MCF 10A (cell line): Measurements from ENCODE around the gene CDH11. TPM values are rescaled to one million over a fixed set of nuclear protein-coding genes. Genes with fewer than 3 reads are reported as not detected.

Experiments
- BruUV-seq: library from RNA; stranded (reverse); fragments of 400-500 nt; replicated peaks from 2 replicates; lab custom pipeline; 2021; lab: Mats Ljungman, UMichigan
- CTCF ChIA-PET: fragments of 300-600 bp; sonication (Branson Sonifier 250); formaldehyde crosslinking; extraction: SDS; loops from one replicate; lab custom pipeline; 2021; ENCODE audit warnings: antibody characterized with exemption, inconsistent platforms; lab: Yijun Ruan, JAX
- POLR2A ChIA-PET: fragments of 300-600, 350-650 bp; sonication (Branson Sonifier 250); formaldehyde crosslinking; extraction: SDS; loops from one replicate; lab custom pipeline; 2020; ENCODE audit warnings: antibody characterized with exemption, inconsistent platforms; lab: Yijun Ruan, JAX
- DNase-seq: peaks from one replicate; pipeline ENCODE4 v3.0.0-alpha.2; 2018; ENCODE audit not compliant: unreplicated experiment
- H3K27ac Mint-ChIP-seq: one replicate; pipeline ENCODE4 v1.8.0; 2022; ENCODE audit warnings: mild to moderate bottlenecking, low read depth, mixed read lengths; ENCODE audit not compliant: unreplicated experiment
- H3K27me3 Mint-ChIP-seq: one replicate; pipeline ENCODE4 v1.8.0; 2022; ENCODE audit warnings: mixed read lengths; ENCODE audit not compliant: insufficient read depth, unreplicated experiment
- H3K36me3 Mint-ChIP-seq: one replicate; pipeline ENCODE4 v1.8.0; 2022; ENCODE audit warnings: mild to moderate bottlenecking, moderate library complexity, mixed read lengths; ENCODE audit not compliant: insufficient read depth, unreplicated experiment
- H3K4me1 Mint-ChIP-seq: one replicate; pipeline ENCODE4 v1.8.0; 2022; ENCODE audit warnings: mixed read lengths; ENCODE audit not compliant: insufficient read depth, unreplicated experiment
- H3K4me3 Mint-ChIP-seq: one replicate; pipeline ENCODE4 v1.8.0; 2022; ENCODE audit warnings: mild to moderate bottlenecking, moderate library complexity, mixed read lengths; ENCODE audit not compliant: unreplicated experiment
- H3K9me3 Mint-ChIP-seq: one replicate; pipeline ENCODE4 v1.8.0; 2022; ENCODE audit warnings: mixed read lengths; ENCODE audit not compliant: unreplicated experiment
- intact Hi-C: fragments of 100-400 bp; cut with micrococcal nuclease; formaldehyde crosslinking; loops from 2 replicates; pipeline ENCODE4 v1.14.1; 2022
- total RNA-seq: library from RNA; stranded (reverse); gene quantifications from 2 replicates; pipeline ENCODE4 v1.2.3, GENCODE V29; 2022
- TF ChIP-seq, protein P1 (sequence below): fragments of 200-600 bp; IDR thresholded peaks from one replicate; pipeline ENCODE4 v1.8.0; 2022; ENCODE audit warnings: antibody characterized with exemption, mild to moderate bottlenecking; ENCODE audit not compliant: unreplicated experiment

The CDH11 gene
- total RNA-seq, 1 experiment from 2014 or later = 0.33 TPM

DNA sequence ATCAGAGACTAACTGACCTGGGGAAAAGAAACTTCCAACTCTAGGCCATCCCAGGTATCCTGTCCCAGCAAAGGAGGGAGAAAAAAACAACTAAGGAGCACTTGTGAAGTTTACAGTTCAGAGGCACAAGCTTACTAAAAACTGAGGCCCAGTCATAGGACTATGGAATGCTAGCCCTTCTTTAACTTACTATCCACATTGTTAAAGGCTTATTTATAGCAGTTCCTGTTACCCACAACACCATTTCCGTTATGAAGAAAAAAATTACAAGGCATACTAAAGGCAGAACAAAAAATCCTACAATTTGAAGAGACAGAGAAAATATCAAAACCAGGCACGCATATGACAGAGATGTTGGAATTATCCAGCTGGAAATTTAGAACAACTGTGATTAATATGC, 159.1 kb downstream of the CDH11 start:
- POLR2A ChIA-PET = no interaction called here

DNA sequence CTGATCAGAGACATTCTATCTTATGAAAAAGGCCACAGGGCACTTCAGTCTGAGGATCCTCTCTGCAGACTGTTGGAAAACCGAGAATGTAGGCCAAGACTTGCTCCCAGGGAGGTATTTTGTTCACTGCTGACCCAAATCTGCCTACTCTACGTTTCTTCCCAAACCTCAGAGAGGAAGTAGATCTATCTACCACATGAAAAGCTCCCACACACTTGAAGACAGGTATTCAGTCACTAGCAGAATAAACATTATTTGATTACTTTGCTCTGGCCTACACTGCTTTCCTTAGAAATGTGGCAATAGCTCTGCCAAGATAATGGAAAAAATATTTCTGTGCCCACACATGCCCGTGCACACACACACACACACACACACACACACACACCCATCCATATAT, 164.6 kb downstream of the CDH11 start:
- BruUV-seq = no TSS peak
- Mint-ChIP-seq H3K4me1 (no peaks in the 10 kb centered on the region), H3K4me3 (no peak overlapping the region), H3K9me3 (no peaks in the 10 kb centered on the region), H3K27me3 (no peaks in the 10 kb centered on the region), H3K36me3 (no peaks in the 10 kb centered on the region), H3K27ac (no peak overlapping the region)
- TF ChIP-seq, protein P1, sequence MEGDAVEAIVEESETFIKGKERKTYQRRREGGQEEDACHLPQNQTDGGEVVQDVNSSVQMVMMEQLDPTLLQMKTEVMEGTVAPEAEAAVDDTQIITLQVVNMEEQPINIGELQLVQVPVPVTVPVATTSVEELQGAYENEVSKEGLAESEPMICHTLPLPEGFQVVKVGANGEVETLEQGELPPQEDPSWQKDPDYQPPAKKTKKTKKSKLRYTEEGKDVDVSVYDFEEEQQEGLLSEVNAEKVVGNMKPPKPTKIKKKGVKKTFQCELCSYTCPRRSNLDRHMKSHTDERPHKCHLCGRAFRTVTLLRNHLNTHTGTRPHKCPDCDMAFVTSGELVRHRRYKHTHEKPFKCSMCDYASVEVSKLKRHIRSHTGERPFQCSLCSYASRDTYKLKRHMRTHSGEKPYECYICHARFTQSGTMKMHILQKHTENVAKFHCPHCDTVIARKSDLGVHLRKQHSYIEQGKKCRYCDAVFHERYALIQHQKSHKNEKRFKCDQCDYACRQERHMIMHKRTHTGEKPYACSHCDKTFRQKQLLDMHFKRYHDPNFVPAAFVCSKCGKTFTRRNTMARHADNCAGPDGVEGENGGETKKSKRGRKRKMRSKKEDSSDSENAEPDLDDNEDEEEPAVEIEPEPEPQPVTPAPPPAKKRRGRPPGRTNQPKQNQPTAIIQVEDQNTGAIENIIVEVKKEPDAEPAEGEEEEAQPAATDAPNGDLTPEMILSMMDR = no peak
- intact Hi-C loops = no loop called here
- CTCF ChIA-PET = no interaction called here
- POLR2A ChIA-PET = no interaction called here
- DNase-seq = no peak

More for the DNA sequence above, 159.1 kb downstream of the CDH11 start:
- no peak for DNase-seq
- Mint-ChIP-seq H3K4me3 (no peak overlapping the region), H3K36me3 (no peaks in the 10 kb centered on the region), H3K9me3 (no peaks in the 10 kb centered on the region), H3K27me3 (no peaks in the 10 kb centered on the region), H3K4me1 (no peaks in the 10 kb centered on the region), H3K27ac (no peak overlapping the region)
- no TSS peak for BruUV-seq
- TF ChIP-seq, protein P1 = no peak
- CTCF ChIA-PET = interaction anchor here (0.7 kb wide), 1 partner anchor 9 kb away, joined by 4 read pairs; no protein-coding TSS in a partner anchor
- intact Hi-C loops = no loop called here

DNA sequence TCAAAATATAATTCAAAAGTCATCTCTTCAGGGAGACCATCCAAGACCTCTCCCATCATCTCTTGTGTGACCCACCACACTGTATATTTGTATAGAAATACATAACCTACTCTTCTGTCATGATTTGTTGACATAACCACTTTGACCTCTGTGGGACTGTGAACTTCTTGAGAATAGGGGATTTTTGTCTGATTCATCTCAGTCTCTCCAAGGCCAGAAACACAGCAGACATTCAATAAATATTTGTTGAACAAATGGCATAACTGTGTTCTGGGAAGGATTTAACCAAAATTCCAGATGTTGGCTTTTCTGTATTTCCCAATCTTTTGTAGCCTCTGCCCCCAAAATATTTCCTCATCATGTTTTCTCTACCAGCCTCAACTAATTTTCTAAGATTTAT, 169.7 kb downstream of the CDH11 start:
- intact Hi-C loops = no loop called here
- BruUV-seq = no TSS peak

DNA sequence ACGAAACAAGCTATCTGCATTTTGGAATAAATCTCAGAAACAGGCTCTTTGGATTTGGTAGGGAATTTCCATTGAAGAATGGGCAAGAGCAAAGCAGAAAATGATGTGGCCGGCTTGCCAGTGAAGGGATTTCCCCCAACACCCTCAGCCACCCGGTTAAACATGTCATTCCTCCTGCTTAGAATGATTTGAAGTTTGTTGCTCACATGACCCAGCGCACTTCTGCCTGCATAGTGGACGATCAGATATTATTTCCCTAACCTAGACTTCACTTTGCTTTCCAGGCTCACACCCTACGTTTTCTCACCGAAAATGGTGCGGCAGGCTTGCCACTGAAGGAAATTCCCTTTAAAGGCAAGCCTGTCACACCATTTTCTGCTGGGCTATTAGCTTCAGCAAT, 170.7 kb downstream of the CDH11 start:
- intact Hi-C loops = no loop called here
- H3K27me3 Mint-ChIP-seq = no peaks in the 10 kb centered on the region
- no peak overlapping the region for H3K27ac Mint-ChIP-seq
- no peaks in the 10 kb centered on the region for H3K4me1 Mint-ChIP-seq
- TF ChIP-seq, protein P1 = no peak
- no peak for DNase-seq
- BruUV-seq = no TSS peak
- ChIA-PET POLR2A (no interaction called here), CTCF (no interaction called here)
- no peaks in the 10 kb centered on the region for H3K9me3 Mint-ChIP-seq
- no peaks in the 10 kb centered on the region for H3K36me3 Mint-ChIP-seq
- no peak overlapping the region for H3K4me3 Mint-ChIP-seq

More for the DNA sequence above, 169.7 kb downstream of the CDH11 start:
- Mint-ChIP-seq H3K4me1 (no peaks in the 10 kb centered on the region), H3K27ac (no peak overlapping the region), H3K4me3 (no peak overlapping the region), H3K9me3 (no peaks in the 10 kb centered on the region), H3K27me3 (no peaks in the 10 kb centered on the region), H3K36me3 (no peaks in the 10 kb centered on the region)
- peak; percentile 70 for DNase-seq
- ChIA-PET POLR2A (no interaction called here), CTCF (interaction anchor here (0.6 kb wide), 1 partner anchor 862 kb away, joined by 3 read pairs; no protein-coding TSS in a partner anchor)
- TF ChIP-seq, protein P1 = no peak
